ENCODE measurements around the gene NPTN.

DNA sequence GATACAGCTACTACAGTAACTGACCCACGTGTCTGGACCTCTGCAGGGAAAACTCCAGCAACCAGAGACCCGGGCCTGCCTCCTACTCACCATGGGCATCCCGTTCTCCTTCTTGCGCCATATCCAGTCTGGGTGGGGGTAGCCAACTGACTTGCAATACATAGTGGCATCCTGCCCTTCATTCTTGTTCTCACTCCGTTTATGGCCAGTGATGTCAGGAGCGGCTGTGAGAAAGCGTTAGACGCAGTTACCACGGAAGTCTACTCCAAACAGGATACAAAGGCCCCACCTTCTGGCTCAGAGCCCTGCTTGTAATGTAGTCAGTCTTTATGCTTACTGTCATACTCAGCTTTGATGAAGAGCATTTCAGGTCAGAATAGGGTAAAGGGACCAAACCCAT, 59.6 kb downstream of the NPTN start:
- TF ChIP-seq, protein P1, sequence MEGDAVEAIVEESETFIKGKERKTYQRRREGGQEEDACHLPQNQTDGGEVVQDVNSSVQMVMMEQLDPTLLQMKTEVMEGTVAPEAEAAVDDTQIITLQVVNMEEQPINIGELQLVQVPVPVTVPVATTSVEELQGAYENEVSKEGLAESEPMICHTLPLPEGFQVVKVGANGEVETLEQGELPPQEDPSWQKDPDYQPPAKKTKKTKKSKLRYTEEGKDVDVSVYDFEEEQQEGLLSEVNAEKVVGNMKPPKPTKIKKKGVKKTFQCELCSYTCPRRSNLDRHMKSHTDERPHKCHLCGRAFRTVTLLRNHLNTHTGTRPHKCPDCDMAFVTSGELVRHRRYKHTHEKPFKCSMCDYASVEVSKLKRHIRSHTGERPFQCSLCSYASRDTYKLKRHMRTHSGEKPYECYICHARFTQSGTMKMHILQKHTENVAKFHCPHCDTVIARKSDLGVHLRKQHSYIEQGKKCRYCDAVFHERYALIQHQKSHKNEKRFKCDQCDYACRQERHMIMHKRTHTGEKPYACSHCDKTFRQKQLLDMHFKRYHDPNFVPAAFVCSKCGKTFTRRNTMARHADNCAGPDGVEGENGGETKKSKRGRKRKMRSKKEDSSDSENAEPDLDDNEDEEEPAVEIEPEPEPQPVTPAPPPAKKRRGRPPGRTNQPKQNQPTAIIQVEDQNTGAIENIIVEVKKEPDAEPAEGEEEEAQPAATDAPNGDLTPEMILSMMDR (IDR thresholded peaks at IDR 0.05; ENCODE audit: insufficient read depth, low read length, poor library complexity, severe bottlenecking), result no peak
- TF ChIP-seq EZH2phosphoT487 (conservative IDR thresholded peaks at IDR 0.05; ENCODE audit: low read length), result no peak

Data from SU-DHL-6 (cell line).